Measurements from ENCODE around the gene ASPRV1.
A peak's percentile ranks its signal among the peaks of the same experiment; 100 is the strongest.
"Not testable (repeated sequence)": the region's sequence is repeated elsewhere in the genome, so short reads cannot be mapped to it uniquely, and the experiment has no call there.

ASPRV1 gene

DNA sequence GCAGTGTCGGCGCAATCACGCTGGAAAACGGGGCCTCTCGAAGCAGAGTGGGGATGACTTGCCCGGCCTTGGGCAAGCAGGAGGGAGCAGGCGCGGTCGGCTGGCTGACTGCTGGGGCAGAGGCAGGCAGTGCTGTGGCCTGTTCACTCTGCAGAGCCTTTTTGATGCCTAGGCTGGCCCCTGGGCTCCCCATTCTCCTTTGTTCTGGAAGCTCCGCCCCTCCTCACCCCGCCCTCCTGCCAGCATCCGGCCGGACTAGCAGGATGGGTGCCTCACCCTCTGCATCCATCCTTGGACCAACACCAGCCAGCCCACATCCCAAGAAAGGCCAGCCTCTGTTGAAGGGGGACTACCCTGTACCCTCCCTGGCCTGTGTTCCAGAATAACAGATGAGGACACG is at the start of gene ASPRV1:
TSS of gene ASPRV1 (minus strand) at position 136 of the 400 bp plus-strand sequence. CDS start 195 bp downstream, outside the sequence.
- peak; percentile 50 to 94 (median 84) for DNase-seq
- intact Hi-C loops (cut with DNase I), result no loop called here

DNA sequence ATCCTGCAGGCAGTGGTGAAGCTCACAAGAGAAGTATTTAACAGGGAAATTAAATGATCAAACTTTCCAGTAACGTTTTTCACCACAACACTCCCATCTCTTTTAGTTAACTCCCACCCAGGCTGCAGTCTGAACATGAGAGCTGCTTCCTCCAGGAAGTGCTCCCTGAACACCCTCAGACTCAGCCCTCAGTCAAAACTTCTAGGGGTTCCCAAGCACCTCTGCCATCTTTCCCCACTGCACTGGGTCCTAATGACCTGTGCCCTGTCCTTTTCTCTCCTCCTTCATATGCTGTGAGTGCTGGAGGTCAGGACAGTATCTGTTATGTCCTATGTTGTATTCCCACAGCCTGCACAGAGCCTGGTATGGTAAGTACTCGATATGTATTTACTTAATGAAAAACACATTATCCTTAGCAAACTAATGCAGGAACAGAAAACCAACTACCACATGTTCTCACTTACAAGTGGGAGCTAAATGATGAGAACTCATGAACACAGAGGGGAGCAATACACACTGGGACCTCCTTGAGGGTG is 49.2 kb upstream of the ASPRV1 start:
- intact Hi-C loops (cut with DNase I), result no loop called here
- DNase-seq, result peak in 2 of 42 donors; percentile 3 to 22

DNA sequence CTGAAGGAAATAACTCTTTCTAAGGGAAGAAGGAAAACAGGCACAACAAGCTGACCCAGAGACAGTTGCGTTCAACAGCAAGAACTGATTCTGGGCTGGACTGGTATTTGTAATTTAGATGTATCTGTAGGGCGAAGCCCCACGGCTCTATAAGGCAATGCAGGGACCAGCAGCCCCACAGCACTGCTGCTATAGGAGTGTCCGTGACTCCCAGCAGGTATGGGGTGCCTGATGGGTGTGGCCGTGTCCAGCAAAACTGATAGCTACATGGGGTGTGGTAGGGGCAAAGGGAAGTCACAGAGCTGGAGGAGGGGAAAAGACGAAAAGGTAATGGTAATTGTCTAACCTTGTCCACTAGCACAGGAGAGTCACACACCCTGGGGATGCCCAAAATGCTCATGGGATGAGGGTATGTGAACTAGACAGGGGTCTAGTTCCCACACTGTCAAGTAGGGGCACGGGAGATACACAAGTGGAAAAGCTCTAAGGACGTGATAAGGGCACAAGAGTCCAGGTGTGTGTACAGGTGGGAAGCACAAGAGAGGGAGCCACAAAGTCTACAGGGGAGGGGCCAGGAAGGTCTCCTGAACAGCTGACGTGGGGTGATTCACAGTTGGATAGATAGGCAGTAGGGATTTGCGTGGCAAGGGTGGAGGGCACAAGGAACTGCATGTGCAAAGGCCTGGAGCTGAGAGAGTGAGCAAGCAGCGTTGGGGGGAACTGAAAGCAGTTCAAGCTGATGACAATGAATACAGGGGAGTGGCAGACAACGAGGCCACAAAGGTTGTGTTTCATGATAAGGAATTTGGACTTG is 48.5 kb upstream of the ASPRV1 start:
- DNase-seq, result peak in 2 of 42 donors; percentile 11 to 28
- intact Hi-C loops (cut with DNase I), result no loop called here

DNA sequence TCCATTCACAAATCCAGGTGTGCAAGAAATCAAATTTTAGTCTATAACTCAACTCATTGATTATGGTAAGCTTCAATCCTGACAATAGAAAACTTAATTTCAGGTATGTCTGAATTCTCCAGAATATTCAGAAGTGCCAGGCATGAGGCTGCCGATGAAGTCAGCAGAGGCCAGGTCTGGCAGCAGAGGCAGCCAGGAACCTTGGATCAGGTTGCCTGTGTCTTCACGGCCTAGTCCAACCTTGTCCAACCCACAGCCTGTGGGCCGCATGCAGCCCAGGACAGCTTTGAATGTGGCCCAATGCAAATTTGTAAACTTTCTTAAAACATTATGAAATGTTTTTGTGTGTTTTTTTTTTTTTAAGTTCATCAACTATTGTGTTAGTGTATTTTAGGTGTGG is 46.9 kb upstream of the ASPRV1 start:
- DNase-seq, result peak in 2 of 42 donors; percentile 16 to 33
- intact Hi-C loops (cut with DNase I), result no loop called here

GRCh38 chr2:70007151-70007550 is 45.7 kb upstream of the ASPRV1 start:
- peak in 2 of 42 donors; percentile 14 to 27 for DNase-seq
- intact Hi-C loops (cut with DNase I), result no loop called here

GRCh38 chr2:70006447-70006784 is 45.0 kb upstream of the ASPRV1 start:
- intact Hi-C loops (cut with DNase I), result no loop called here
- peak in 2 of 42 donors; percentile 11 to 33 for DNase-seq

DNA sequence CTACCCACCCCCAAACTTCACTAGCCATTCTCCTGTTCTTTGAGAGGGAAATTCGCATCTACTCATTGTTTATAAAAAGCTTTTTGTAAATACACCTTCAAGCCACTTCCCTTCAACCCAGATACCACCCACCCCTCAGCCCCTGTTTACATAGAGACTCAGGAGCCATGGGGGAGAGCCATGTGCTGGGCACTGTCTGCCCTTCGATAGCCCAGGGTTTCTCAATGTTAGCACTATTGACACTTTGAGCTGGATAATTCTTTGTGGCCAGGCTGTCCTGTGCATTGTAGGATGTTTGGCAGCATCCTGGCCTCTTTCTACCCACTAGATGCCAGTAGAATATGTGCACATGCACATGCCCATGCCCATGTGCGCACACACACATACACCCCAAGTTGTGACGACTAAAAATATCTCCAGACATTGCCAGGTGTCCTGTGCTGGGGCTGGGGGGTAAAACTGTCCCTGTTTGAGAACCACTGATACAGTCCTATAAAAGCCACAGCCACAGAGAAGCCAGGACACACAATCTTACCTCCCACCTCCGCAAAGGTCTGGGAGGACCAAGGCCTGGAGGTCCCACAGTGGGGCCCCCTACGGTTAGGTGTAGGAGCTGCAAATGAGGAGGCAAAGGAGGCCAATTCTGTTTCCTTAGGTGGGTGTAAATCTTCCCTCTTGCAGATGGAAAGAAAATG is 44.5 kb upstream of the ASPRV1 start:
- DNase-seq, result peak in 4 of 42 donors; percentile 8 to 26 (median 17)
- intact Hi-C loops (cut with DNase I), result no loop called here

- DNase-seq, result peak in 1 of 42 donors; percentile 8
- intact Hi-C loops (cut with DNase I), result no loop called here
These were observed 43.8 kb upstream of the ASPRV1 start for GRCh38 chr2:70005216-70005615.

DNA sequence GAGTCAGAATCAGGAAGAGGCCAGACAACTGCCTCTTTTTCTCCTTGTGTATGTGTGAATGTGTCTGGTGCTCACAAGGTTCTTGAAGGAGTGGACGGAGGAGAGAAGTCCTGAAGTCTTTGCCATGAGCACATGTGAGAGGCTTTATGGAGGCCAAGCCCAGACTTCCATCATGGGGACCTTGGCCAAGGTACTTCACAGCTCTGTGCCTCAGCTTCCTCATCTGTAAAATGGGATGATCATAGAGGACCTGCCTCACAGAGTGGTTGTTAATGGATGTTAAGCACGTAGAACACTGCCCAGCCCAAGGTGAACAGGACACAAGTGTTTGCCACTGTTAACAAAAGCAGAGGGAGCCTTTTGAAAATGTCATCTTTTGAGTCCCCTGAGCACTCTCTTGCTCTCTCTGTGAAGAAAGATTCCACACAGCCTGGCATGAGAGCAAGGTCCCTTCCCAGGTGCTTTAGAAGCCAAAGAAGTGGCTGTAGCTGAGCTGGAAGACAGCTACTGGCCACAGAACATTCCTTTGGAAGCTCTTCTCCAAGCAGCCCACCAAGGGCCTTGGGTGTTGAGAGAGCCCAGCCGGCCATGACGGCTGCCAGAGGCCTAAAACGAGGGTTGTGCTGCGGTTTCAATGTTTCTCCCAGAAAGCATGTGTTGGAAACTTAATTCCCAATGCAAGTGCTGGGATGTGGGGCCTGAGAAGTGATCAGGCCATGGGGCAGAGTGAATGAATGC is 41.8 kb upstream of the ASPRV1 start:
- DNase-seq, result peak in 3 of 42 donors; percentile 2 to 14 (median 14)
- intact Hi-C loops (cut with DNase I), result no loop called here

DNA sequence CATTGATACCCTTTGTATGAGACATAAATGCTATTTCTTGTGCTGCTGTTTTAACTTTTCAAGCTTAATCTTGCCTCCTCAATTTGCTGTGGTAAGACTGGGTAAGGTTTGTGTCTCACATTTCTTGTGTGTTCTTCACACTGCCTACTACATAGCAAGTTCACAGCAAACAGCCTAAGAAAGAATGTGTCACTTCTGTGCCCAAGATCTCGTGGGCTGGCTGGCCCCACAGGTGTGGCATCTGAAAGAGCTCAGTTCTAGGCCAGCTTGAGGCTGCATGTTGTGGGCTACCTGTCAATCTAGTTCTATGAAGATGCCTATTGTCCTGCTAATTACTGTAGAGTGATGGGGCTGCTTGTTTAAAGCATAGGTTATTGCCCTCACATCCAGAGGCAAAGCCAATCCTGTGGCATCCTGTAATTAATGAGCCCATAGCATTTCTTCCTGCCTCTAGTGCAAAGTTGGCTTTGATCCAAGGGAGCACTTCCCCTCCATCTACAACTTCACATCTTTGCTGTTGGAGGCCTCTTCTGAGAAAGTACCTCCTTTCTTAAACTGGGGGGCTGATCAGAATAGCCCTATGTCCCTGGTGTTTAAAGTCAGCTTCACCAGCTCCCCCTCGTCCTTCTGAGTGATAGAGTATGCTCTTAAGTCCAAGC is 40.9 kb upstream of the ASPRV1 start:
- DNase-seq, result peak in 3 of 42 donors; percentile 15 to 32 (median 17)
- intact Hi-C loops (cut with DNase I), result no loop called here

GRCh38 chr2:70000529-70000928 is 39.1 kb upstream of the ASPRV1 start:
- intact Hi-C loops (cut with DNase I), result not testable (repeated sequence)
- peak in 2 of 42 donors; percentile 31 to 33 for DNase-seq

- peak in 4 of 42 donors; percentile 4 to 35 (median 12) for DNase-seq
- intact Hi-C loops (cut with DNase I), result no loop called here
These were observed 37.3 kb upstream of the ASPRV1 start for GRCh38 chr2:69998761-69999160.

DNA sequence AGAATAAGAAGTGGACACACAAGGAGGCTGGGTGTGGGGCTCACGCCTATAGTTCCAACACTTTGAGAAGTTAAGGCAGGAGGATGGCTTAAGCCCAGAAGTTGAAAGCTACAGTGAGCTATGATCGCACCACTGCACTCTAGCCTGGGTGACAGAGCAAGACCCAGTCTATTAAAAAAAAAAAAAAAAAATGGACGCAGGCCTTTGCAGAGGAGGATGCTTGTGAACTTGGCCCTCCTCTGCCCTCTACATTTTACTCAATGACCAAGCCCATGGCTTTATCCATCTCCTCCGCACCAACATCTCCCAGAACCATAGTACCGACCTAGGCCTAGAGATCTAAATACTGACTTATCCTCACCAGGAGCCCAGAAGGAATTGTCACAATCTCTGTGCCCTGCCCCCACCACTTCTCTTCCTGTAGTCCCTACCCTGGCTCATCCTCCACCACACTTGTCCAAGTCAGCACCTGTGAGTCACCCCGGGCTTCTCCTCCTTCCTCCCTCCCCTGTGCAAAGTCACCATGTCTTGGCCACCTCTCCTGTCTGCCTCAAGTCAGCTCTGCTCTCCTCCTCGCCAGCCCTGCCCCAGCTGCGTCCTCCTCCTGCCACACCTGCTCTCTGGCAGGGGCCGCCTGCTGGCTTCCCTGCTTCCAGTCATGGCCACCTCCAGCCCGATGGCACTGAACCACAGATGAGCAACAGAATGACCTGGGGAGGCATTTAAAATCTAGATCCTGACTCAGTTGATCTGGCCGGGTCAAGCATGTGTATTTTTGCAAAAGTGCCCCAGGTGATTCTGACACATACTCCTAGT is 35.8 kb upstream of the ASPRV1 start:
- peak in 5 of 42 donors; percentile 10 to 46 (median 25) for DNase-seq
- intact Hi-C loops (cut with DNase I), result no loop called here

- intact Hi-C loops (cut with DNase I), result no loop called here
- peak in 3 of 42 donors; percentile 1 to 5 (median 5) for DNase-seq
These were observed 34.1 kb upstream of the ASPRV1 start for GRCh38 chr2:69995511-69995910.

DNA sequence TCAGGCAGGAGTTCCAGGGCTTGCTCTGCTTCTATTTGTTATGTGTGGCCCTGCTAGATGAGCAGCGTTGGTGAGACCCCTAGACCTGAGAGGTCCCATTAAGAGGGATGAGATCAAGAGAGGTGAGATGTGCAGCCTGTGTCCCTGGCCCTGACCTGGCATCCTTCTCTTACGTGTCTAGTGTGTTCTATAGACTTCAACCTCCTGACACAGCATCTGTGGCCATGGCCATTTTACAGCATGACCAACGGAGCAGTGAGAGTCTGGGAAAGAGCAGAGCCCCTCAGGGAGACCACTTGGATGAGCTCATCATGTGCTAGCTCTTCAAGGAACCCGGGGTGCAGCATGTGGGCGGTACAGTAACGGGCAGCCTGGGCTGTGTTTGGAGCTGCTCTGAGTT is 32.7 kb upstream of the ASPRV1 start:
- intact Hi-C loops (cut with DNase I), result no loop called here
- peak in 4 of 42 donors; percentile 3 to 14 (median 8) for DNase-seq

DNA sequence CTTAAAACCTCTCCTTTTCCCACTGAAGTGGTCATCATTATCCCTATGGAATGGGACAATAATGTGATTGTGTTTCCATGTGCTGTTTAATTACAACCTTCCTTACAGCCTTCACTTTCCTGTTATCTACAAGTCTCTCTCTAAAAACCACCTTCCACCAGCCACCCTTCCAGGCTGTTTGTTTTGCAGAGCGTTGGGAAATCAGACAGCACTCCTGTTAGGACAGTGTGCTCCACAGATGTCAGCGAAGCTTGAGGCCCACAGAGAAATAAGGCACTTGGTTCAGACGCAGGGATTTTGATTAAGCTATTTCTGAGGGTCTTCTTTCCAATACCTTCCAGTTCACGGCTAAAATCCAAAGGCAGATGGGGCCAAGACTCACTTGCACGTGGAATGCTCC is 32.3 kb upstream of the ASPRV1 start:
- DNase-seq, result peak in 1 of 42 donors; percentile 0
- intact Hi-C loops (cut with DNase I), result no loop called here

DNA sequence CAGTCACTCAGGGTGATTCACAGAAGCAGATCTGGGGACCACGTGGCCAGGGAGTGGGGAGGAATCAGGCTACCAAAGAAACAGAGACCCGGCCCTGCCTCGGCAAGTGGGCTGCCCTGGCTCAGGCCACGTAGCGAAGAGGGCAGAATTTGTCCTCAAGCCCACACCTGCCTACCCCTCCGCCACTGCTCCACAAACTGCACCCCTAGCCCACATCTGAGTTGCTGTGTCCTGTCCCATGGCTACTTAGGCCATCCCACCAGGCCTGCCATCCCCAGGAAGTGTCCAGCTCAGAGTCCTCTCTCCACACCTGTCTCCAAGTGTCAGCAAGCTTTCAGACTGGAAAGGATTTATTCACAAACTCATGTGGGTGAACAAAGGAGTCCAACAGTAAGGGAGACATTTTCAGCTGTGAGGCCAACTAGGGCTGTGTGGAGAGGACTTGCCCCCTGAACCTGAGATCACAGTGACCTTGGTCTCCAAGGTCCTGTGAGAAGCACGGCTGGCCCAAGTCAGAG is 31.7 kb upstream of the ASPRV1 start:
- intact Hi-C loops (cut with DNase I), result no loop called here
- DNase-seq, result peak in 1 of 42 donors; percentile 10
